Neural progenitor cell (in vitro differentiated cells): Measurements from ENCODE around the gene LYZL4.

Experiments
- CTCF ChIP-seq: fragments of 200-600 bp; sonication (generic); IDR thresholded peaks from 2 replicates; pipeline ENCODE4 v1.5.1; 2017; ENCODE audit warnings: antibody characterized with exemption, mild to moderate bottlenecking
- EZH2 ChIP-seq: fragments of 200-600 bp; sonication (generic); IDR thresholded peaks from 2 replicates; pipeline ENCODE4 v1.6.1; 2017; ENCODE audit warnings: antibody characterized with exemption, mild to moderate bottlenecking, moderate library complexity

- TF ChIP-seq CTCF (no peak), EZH2 (no peak)
Observed at GRCh38 chr3:42434777-42435380, 24.5 kb upstream of the LYZL4 start.
